Thymus (tissue), 11 donors: ENCODE results near the gene BICC1. TPM values are rescaled to one million over a fixed set of nuclear protein-coding genes. Genes with fewer than 3 reads are reported as not detected.

Experiments
- DNase-seq, 9 donors: peaks; one replicate each; pipeline ENCODE4 v3.0.0-alpha.2; 2013; ENCODE audit warnings: low spot score in 9 of 9, low read depth in 6 of 9, missing footprints in 1 of 9
- H3K27ac ChIP-seq, 2 donors: one replicate each; pipeline ENCODE4 v1.5.1; 2013; ENCODE audit warnings: control low read depth in 1 of 2, low read depth in 1 of 2, low read length in 1 of 2, mild to moderate bottlenecking in 1 of 2, moderate library complexity in 1 of 2
- H3K27me3 ChIP-seq, 2 donors: one replicate each; pipeline ENCODE4 v1.5.1; 2013; ENCODE audit warnings: low read length in 1 of 2; ENCODE audit not compliant: control insufficient read depth in 2 of 2, insufficient read depth in 1 of 2
- H3K36me3 ChIP-seq, 2 donors: one replicate each; pipeline ENCODE4 v1.5.1; 2013; ENCODE audit warnings: low read length in 1 of 2, mild to moderate bottlenecking in 1 of 2, moderate library complexity in 1 of 2; ENCODE audit not compliant: control insufficient read depth in 2 of 2, insufficient read depth in 2 of 2
- H3K4me1 ChIP-seq, 2 donors: one replicate each; pipeline ENCODE4 v1.5.1; 2013; ENCODE audit warnings: low read length in 2 of 2; ENCODE audit not compliant: control insufficient read depth in 2 of 2, insufficient read depth in 2 of 2
- H3K4me3 ChIP-seq, 2 donors: one replicate each; pipeline ENCODE4 v1.5.1; 2013; ENCODE audit warnings: low read length in 2 of 2, control low read depth in 1 of 2, mild to moderate bottlenecking in 1 of 2
- H3K9me3 ChIP-seq, 2 donors: one replicate each; pipeline ENCODE4 v1.5.1; 2013; ENCODE audit warnings: low read length in 1 of 2, mild to moderate bottlenecking in 1 of 2; ENCODE audit not compliant: control insufficient read depth in 2 of 2, insufficient read depth in 1 of 2
- WGBS: extraction: QIAGEN DNeasy Blood & Tissue Kit; methylation state at CpG from one replicate; pipeline ENCODE4 v1.1.7; 2013; 5-methylcytosine and 5-hydroxymethylcytosine counted together
- polyA plus RNA-seq: library from polyadenylated mRNA; stranded (reverse); fragments of 200-250 nt; gene quantifications from one replicate; pipeline ENCODE4 v1.2.3, GENCODE V29; 2013
- total RNA-seq: library from RNA; stranded (reverse); fragments of 120-200 nt; gene quantifications from one replicate; pipeline ENCODE4 v1.2.4, GENCODE V29; 2013
- donor health status: healthy.

BICC1 gene
- total and polyA plus RNA-seq, 2 donors, result 1.8 to 1.9 TPM

DNA sequence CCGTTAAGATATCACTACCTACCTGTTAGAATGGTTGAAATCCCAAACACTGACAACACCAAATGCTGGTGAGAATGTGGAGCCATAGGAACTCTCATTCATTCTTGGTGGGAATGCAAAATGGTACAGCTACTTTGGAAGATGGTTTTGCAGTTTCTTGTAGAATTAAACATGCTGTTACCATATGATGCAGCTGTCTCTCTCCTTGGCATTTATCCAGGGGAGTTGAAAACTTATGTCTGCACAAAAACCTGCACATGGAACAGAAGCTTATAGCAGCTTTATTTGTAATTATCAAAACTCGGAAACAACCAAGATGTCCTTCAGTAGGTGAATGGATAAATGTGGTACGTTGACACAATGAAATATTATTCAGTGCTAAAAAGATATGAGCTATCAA lies 199.5 kb downstream of the BICC1 start:
- no peak overlapping the region for H3K27ac ChIP-seq
- no peaks in the 10 kb centered on the region for H3K4me1 ChIP-seq
- no peaks in the 10 kb centered on the region for H3K36me3 ChIP-seq
- DNase-seq, result no peak
- no peaks in the 10 kb centered on the region for H3K9me3 ChIP-seq
- no peak overlapping the region for H3K4me3 ChIP-seq
- WGBS, result 91% methylated on average over 3 of the region's 3 CpGs
- no peaks in the 10 kb centered on the region for H3K27me3 ChIP-seq

DNA sequence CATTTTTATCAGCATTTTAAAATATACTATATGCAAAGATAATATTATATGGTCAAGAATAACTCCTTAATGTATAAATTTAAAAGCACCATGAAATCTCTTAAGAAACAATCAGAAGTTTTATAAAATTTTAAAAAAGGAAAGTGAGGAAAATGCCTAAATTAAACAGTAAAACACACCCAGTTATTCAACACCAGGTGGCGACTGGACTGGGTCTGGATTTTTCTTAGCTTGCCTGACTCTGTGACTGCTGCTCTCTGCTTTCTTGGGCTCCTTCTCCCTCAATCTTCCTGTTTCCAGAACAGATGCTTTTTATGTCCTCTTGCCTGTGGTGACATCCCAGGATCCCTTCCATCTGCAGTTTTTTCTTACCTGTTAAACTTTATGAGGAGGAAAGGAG lies 200.3 kb downstream of the BICC1 start:
- Histone ChIP-seq H3K9me3 (no peaks in the 10 kb centered on the region), H3K27me3 (no peaks in the 10 kb centered on the region), H3K4me3 (no peak overlapping the region), H3K36me3 (no peaks in the 10 kb centered on the region), H3K4me1 (no peaks in the 10 kb centered on the region), H3K27ac (no peak overlapping the region)
- no peak for DNase-seq
- 94% methylated on average over 1 of the region's 1 CpG for WGBS

DNA sequence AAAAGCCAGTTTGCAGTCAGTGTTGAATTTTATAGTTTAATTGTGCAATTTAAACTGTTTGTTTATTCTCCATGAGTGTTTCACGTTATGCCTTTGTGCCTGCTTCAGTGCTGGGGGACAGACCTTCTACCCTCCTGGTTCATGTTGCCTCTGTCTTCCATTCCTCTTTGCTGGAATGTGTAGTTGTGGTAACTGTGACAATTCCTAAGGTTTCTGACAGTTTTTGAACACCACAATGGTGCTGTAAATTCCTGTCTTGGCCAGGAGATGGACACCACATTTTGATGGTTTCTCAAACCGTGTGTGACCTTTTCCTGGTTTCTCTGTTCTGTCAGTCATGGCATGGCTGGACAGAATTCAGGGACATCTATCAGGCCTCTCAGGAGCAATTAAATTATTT lies 201.7 kb downstream of the BICC1 start:
- no peaks in the 10 kb centered on the region for H3K27me3 ChIP-seq
- no peaks in the 10 kb centered on the region for H3K4me1 ChIP-seq
- no peak for DNase-seq
- H3K27ac ChIP-seq, result no peak overlapping the region
- no peaks in the 10 kb centered on the region for H3K36me3 ChIP-seq
- 91% methylated on average over 2 of the region's 2 CpGs for WGBS
- H3K4me3 ChIP-seq, result no peak overlapping the region
- H3K9me3 ChIP-seq, result no peaks in the 10 kb centered on the region

DNA sequence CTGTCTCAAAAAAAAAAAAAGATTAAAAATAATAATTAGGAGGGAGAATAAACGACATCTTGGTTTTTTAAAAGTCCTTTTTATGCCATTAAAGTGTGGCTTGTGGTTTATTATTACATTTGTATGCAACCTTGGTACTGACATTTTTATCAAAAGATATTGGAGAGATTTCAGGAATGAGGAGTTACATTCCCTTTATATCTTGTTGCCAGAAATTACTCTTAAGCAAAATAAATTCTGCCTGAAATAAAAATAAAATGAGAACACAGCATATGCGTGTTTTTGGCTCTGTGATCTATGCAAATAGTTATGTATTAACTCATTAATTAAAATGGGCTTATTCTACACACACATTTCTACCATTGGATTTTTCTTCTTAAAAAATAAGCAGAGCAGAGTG lies 202.4 kb downstream of the BICC1 start:
- Histone ChIP-seq H3K27ac (no peak overlapping the region), H3K9me3 (no peaks in the 10 kb centered on the region), H3K36me3 (no peaks in the 10 kb centered on the region), H3K4me3 (no peak overlapping the region), H3K4me1 (no peaks in the 10 kb centered on the region), H3K27me3 (no peaks in the 10 kb centered on the region)
- DNase-seq, result no peak
- WGBS, result 89% methylated on average over 2 of the region's 2 CpGs

DNA sequence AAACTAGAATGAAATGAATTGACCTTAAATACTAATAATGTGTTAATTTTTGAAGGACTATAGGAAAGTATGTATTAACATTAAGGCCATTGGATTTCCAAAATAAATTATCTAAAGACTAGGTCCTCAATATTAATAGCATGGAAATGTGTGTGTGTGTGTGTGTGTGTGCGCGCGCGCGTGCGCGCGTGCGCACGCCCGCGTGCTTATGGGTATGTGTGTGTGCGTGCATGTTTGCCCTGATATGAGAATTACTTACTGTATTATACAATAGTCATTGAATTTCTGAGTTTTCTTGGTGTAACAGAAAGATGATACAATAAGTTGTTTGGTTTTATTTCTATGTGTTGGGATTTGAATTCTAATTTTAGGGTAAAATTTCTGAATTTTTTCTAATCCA lies 205.9 kb downstream of the BICC1 start:
- Histone ChIP-seq H3K27ac (no peak overlapping the region), H3K4me3 (no peak overlapping the region), H3K36me3 (no peaks in the 10 kb centered on the region), H3K4me1 (no peaks in the 10 kb centered on the region), H3K27me3 (no peaks in the 10 kb centered on the region), H3K9me3 (no peaks in the 10 kb centered on the region)
- WGBS, result 65% methylated on average over 13 of the region's 13 CpGs
- DNase-seq, result no peak

DNA sequence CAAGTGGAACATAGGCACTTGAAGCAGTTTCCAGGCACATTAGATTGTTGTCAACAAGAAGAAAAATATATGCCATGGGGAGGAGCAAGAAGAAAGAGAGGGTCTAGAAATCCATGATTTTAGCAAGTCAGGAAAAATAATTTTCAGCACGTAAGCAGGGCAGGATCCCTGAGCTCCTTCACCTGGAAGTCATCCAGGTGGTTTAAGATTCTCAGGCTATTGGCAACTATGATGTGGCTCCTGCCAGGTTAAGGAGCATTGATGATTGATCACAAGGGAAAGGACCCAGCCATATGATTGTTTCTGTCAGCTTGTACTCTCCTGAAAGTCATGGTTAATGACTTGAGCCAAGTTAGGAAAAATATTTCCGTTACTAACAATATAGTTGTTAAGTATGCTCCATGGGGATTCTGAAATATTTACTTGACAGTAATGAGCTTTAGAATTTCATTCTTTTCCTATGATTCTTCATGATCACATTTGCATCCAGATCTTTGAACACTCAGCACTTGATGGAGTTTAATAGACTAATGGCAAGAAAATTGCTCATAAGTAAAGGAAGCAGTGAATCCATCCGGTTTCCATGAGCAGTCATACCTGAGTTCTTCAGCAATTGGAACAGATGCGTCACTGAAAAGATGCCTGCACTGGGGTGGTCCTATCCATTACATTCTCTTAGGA lies 209.1 kb downstream of the BICC1 start:
- DNase-seq, result no peak
- Histone ChIP-seq H3K4me3 (no peak overlapping the region), H3K27ac (no peak overlapping the region), H3K4me1 (no peaks in the 10 kb centered on the region), H3K9me3 (no peaks in the 10 kb centered on the region), H3K36me3 (no peaks in the 10 kb centered on the region), H3K27me3 (no peaks in the 10 kb centered on the region)
- 96% methylated on average over 4 of the region's 4 CpGs for WGBS

DNA sequence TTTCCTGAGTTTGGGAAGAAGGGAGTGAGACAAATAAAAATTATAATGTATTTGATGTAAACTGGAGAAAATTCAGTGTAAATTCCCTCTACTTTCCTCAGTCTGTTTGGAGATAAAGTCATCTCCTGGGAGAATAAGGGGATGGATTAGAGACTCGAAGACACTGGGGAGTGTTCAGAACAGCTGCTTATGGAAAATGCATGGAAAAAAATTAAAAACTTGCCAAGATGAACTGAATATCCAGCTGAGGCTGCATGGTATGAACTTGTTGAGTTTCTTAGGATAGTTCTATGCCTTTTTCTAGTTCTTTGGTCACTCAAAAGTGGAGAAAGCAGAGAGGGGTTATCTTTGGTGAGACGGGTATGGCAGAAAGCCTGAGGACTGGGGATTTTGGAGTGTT lies 210.5 kb downstream of the BICC1 start:
- no peaks in the 10 kb centered on the region for H3K9me3 ChIP-seq
- no peaks in the 10 kb centered on the region for H3K27me3 ChIP-seq
- no peaks in the 10 kb centered on the region for H3K36me3 ChIP-seq
- no peak for DNase-seq
- no peak overlapping the region for H3K27ac ChIP-seq
- 94% methylated on average over 2 of the region's 2 CpGs for WGBS
- H3K4me3 ChIP-seq, result no peak overlapping the region
- no peaks in the 10 kb centered on the region for H3K4me1 ChIP-seq

DNA sequence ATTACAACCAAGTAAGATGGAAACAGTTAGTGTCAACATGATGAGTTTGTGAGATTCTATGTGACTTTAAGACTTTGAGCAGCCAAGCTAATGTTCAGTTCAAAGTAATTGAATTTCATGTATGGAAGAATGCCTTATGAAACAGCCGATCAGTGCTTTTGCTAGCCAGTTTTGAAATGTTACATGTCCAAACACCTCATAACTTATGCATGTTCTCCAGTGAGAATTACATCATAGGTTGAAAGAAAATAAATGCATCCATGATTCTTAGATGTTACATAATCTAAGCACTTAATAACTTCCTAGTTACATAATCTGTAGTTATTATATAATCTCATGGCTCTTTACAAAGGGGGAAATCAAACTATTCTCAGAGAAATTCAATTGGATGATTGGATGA lies 211.3 kb downstream of the BICC1 start:
- no peaks in the 10 kb centered on the region for H3K4me1 ChIP-seq
- no peak for DNase-seq
- no peaks in the 10 kb centered on the region for H3K9me3 ChIP-seq
- no peaks in the 10 kb centered on the region for H3K27me3 ChIP-seq
- H3K36me3 ChIP-seq, result no peaks in the 10 kb centered on the region
- H3K27ac ChIP-seq, result no peak overlapping the region
- no peak overlapping the region for H3K4me3 ChIP-seq
- whole genome bisulfite sequencing, result 93% methylated on average over 1 of the region's 1 CpG

DNA sequence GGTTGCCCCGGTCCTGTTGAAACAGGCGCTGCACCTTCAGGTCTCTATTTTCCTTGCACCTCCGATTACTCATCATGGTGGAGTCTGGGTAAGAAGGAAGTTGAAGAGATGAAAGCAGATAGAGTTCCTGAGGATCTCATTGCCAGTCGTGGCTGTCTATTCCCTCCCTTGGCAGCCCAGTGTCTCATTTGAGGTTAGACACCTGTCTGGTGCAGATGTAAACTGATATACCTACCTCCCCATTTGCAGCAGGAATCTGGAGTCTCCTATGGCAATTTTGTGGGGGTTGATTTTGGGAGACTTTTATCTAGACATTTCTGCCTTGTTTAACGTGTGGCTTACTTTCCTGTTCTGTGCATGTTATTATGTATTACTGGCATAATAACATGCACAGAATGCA lies 212.1 kb downstream of the BICC1 start:
- Histone ChIP-seq H3K4me1 (no peaks in the 10 kb centered on the region), H3K27me3 (no peaks in the 10 kb centered on the region), H3K4me3 (no peak overlapping the region), H3K36me3 (no peaks in the 10 kb centered on the region), H3K27ac (no peak overlapping the region), H3K9me3 (no peaks in the 10 kb centered on the region)
- no peak for DNase-seq
- WGBS, result 92% methylated on average over 5 of the region's 5 CpGs

DNA sequence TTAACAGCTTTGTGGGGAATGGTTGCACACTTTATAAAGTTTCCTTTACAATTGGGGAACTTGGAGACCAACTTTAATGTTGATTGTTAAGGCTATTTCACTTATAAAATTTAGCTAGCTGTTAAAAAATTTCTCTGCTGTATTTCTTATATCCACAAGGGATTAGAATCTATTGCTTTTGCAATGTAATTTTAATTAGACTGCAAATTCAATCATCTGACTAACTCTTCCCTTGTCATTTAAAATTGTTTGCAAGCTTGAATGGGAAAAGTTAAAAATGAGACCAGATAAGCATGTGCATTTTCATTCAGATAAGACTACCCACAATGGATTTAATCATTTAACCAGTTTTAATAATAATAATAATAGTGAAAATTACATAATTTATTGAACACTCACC lies 213.2 kb downstream of the BICC1 start:
- Histone ChIP-seq H3K27ac (no peak overlapping the region), H3K27me3 (no peaks in the 10 kb centered on the region), H3K36me3 (no peaks in the 10 kb centered on the region), H3K4me3 (no peak overlapping the region), H3K9me3 (peaks cover 0 to 7% of the 10 kb centered on the region in 2 donors), H3K4me1 (no peaks in the 10 kb centered on the region)
- no peak for DNase-seq
